ENCODE data around the gene SMARCA2. TPM values are rescaled to one million over a fixed set of nuclear protein-coding genes. Genes with fewer than 3 reads are reported as not detected.

Gene SMARCA2
- total RNA-seq, 1 donor from 2014 or later, result 88.7 TPM

DNA sequence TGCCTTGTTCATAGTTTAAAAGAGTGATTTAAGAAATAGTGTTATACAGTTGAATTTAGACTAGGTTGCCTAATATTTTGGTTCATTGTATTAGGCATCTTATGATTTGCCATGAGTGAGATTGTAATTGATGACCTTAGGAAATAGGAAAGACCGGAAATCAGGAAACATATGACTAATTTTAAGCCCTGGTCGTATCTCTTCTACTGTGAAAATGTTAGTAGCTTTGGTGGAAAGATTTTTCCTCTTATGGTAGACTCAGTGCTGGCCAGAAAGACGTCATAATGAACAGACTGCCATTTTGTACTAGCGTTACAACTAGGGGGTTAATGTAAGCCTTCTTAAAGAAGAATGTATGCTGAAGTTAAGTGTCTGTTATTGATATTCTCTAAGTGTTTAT, 21.7 kb downstream of the SMARCA2 start:
- H3K9me3 ChIP-seq (ENCODE audit: control insufficient read depth in 3 of 3, low read length in 3 of 3), result no peaks in the 10 kb centered on the region
- H3K4me3 ChIP-seq (ENCODE audit: low read length in 3 of 3), result no peak overlapping the region
- peaks cover 14 to 42% (median 34%) of the 10 kb centered on the region in 3 donors for H3K36me3 ChIP-seq (ENCODE audit: control insufficient read depth in 3 of 3, insufficient read depth in 3 of 3, low read length in 3 of 3)
- no peak overlapping the region for H3K9ac ChIP-seq (ENCODE audit: low read depth in 1 of 3, low read length in 3 of 3)
- H3K4me1 ChIP-seq (ENCODE audit: control insufficient read depth in 3 of 3, insufficient read depth in 3 of 3, low read length in 3 of 3), result peaks cover 0 to 9% (median 0%) of the 10 kb centered on the region in 3 donors
- no peaks in the 10 kb centered on the region for H3K27me3 ChIP-seq (ENCODE audit: control insufficient read depth in 3 of 3, insufficient read depth in 3 of 3, low read length in 3 of 3)
- H3K27ac ChIP-seq (ENCODE audit: low read depth, low read length), result no peak overlapping the region

DNA sequence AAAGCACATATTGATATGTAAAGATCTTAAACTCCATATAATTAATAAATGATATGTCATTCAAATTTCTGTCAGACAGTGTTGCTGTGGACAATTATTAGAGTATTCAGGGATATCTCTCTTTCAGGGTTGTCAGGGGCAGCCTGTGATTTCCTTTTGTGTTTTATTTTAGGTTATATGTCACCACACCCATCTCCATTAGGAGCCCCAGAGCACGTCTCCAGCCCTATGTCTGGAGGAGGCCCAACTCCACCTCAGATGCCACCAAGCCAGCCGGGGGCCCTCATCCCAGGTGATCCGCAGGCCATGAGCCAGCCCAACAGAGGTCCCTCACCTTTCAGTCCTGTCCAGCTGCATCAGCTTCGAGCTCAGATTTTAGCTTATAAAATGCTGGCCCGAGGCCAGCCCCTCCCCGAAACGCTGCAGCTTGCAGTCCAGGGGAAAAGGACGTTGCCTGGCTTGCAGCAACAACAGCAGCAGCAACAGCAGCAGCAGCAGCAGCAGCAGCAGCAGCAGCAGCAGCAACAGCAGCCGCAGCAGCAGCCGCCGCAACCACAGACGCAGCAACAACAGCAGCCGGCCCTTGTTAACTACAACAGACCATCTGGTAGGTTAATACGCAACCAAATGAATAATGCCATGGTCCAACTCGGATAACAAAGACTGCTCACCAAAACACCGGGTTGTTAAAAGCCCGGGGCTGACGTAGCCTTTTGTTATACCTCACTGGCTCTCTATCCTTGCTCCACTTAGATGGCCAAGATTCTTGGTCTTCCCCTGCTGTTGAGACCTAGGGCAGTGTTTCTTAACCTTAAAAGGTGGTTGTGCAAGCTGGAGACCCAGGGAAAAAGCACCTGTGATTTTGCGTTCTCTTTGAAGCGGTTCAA, 24.4 kb downstream of the SMARCA2 start:
- no peak overlapping the region for H3K9ac ChIP-seq (ENCODE audit: low read depth in 1 of 3, low read length in 3 of 3)

DNA sequence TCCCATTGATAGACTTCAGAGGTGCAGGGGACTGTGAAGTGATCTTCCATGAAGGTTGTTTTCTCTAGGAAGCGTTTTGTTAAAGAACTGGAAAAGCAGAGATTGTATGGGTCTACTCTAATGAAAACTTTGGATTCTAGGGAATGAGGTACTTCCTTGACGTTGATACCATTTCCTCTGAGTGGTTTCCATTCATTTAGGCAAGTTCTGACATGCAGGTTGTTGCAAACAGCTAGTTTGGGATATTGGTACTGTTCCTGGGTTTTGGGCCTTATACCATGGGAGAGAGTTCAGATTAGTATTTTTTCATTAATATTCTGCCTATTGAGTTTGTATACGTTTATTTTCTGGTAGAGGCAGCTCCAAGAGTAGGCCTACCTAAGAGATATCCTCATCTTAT, 25.7 kb downstream of the SMARCA2 start:
- Histone ChIP-seq H3K27ac (ENCODE audit: low read depth, low read length) (no peak overlapping the region), H3K36me3 (ENCODE audit: control insufficient read depth in 3 of 3, insufficient read depth in 3 of 3, low read length in 3 of 3) (peaks cover 3 to 29% (median 28%) of the 10 kb centered on the region in 3 donors), H3K4me1 (ENCODE audit: control insufficient read depth in 3 of 3, insufficient read depth in 3 of 3, low read length in 3 of 3) (peaks cover 0 to 10% (median 3%) of the 10 kb centered on the region in 3 donors), H3K27me3 (ENCODE audit: control insufficient read depth in 3 of 3, insufficient read depth in 3 of 3, low read length in 3 of 3) (no peaks in the 10 kb centered on the region), H3K9ac (ENCODE audit: low read depth in 1 of 3, low read length in 3 of 3) (no peak overlapping the region), H3K9me3 (ENCODE audit: control insufficient read depth in 3 of 3, low read length in 3 of 3) (no peaks in the 10 kb centered on the region), H3K4me3 (ENCODE audit: low read length in 3 of 3) (no peak overlapping the region)

More for the DNA sequence above, 24.4 kb downstream of the SMARCA2 start:
- H3K9me3 ChIP-seq (ENCODE audit: control insufficient read depth in 3 of 3, low read length in 3 of 3), result no peaks in the 10 kb centered on the region
- no peaks in the 10 kb centered on the region for H3K27me3 ChIP-seq (ENCODE audit: control insufficient read depth in 3 of 3, insufficient read depth in 3 of 3, low read length in 3 of 3)
- H3K4me3 ChIP-seq (ENCODE audit: low read length in 3 of 3), result no peak overlapping the region
- peaks cover 0 to 10% (median 3%) of the 10 kb centered on the region in 3 donors for H3K4me1 ChIP-seq (ENCODE audit: control insufficient read depth in 3 of 3, insufficient read depth in 3 of 3, low read length in 3 of 3)
- H3K27ac ChIP-seq (ENCODE audit: low read depth, low read length), result no peak overlapping the region
- H3K36me3 ChIP-seq (ENCODE audit: control insufficient read depth in 3 of 3, insufficient read depth in 3 of 3, low read length in 3 of 3), result peaks cover 3 to 29% (median 28%) of the 10 kb centered on the region in 3 donors

DNA sequence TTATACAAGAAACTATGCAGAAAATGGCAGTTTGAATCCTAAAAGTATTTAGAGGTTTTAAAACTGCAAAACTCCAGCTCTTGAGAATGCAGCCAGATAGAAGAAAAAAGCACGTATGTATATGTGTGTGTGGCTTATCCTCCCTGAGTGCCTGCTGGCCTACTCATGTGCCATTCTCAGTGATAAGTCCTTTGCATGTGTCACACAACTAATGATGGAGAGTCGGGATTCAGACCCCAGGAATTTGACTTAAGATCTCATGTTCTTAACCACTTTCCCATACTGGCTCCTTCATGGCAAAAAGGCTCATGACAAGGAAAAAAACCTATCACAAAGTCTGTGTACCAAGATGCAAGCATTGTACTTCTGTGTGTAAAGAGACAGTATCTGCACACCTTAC, 26.6 kb downstream of the SMARCA2 start:
- peaks cover 0 to 10% (median 3%) of the 10 kb centered on the region in 3 donors for H3K4me1 ChIP-seq (ENCODE audit: control insufficient read depth in 3 of 3, insufficient read depth in 3 of 3, low read length in 3 of 3)
- H3K27ac ChIP-seq (ENCODE audit: low read depth, low read length), result no peak overlapping the region
- H3K4me3 ChIP-seq (ENCODE audit: low read length in 3 of 3), result no peak overlapping the region
- H3K9ac ChIP-seq (ENCODE audit: low read depth in 1 of 3, low read length in 3 of 3), result no peak overlapping the region
- H3K9me3 ChIP-seq (ENCODE audit: control insufficient read depth in 3 of 3, low read length in 3 of 3), result no peaks in the 10 kb centered on the region
- peaks cover 3 to 31% (median 28%) of the 10 kb centered on the region in 3 donors for H3K36me3 ChIP-seq (ENCODE audit: control insufficient read depth in 3 of 3, insufficient read depth in 3 of 3, low read length in 3 of 3)
- H3K27me3 ChIP-seq (ENCODE audit: control insufficient read depth in 3 of 3, insufficient read depth in 3 of 3, low read length in 3 of 3), result no peaks in the 10 kb centered on the region

DNA sequence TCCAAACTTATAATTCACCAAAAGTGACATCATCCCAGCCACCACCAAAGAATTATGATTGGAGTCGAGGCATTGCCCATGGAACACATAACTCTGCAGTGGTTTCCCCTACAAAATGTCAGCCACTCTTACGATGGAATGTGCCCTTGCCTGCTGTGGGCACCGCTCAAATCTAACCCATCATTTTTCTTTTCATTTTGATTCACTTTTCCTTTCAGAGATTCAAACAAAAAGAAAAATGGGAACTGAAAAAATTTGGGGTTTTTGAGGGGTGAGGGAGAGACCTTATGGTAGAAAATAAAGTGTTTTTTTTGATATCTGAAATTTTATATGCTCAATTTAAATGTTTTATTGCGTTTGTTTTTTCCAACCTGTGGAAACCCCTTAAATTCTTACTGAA, 28.1 kb downstream of the SMARCA2 start:
- Histone ChIP-seq H3K4me3 (ENCODE audit: low read length in 3 of 3) (no peak overlapping the region), H3K27ac (ENCODE audit: low read depth, low read length) (no peak overlapping the region), H3K9ac (ENCODE audit: low read depth in 1 of 3, low read length in 3 of 3) (no peak overlapping the region), H3K4me1 (ENCODE audit: control insufficient read depth in 3 of 3, insufficient read depth in 3 of 3, low read length in 3 of 3) (peaks cover 0 to 10% (median 3%) of the 10 kb centered on the region in 3 donors), H3K36me3 (ENCODE audit: control insufficient read depth in 3 of 3, insufficient read depth in 3 of 3, low read length in 3 of 3) (peaks cover 3 to 37% (median 36%) of the 10 kb centered on the region in 3 donors), H3K9me3 (ENCODE audit: control insufficient read depth in 3 of 3, low read length in 3 of 3) (no peaks in the 10 kb centered on the region), H3K27me3 (ENCODE audit: control insufficient read depth in 3 of 3, insufficient read depth in 3 of 3, low read length in 3 of 3) (no peaks in the 10 kb centered on the region)

DNA sequence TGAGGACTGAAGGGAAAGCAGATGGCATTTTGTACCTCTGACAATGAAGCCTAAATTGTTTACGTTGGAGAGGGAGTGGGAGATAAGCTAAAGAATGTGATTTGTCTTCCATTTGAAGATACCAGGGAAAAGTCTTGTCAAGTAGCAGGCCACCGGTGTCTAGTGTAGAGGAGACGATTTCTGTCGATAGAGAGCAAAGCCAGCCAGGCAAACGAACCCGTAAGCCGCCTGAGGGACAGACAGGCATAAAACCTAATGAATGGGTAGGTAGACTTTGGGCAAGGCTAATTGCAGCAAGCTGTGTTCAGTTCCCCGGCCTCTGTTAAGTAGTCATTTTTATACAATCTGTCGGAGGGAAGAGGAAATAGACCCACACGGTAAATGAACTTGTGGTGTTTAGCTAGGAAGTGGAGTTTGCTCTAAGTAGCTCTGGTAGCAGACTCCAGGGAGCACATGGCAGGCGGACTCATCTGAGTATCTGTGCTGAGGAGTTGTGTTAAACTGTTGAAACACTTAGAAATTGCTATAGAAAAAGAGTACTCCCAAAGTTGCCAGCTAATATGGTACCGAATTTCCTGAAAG, 28.8 kb downstream of the SMARCA2 start:
- Histone ChIP-seq H3K36me3 (ENCODE audit: control insufficient read depth in 3 of 3, insufficient read depth in 3 of 3, low read length in 3 of 3) (peaks cover 3 to 37% (median 36%) of the 10 kb centered on the region in 3 donors), H3K4me3 (ENCODE audit: low read length in 3 of 3) (no peak overlapping the region), H3K9me3 (ENCODE audit: control insufficient read depth in 3 of 3, low read length in 3 of 3) (no peaks in the 10 kb centered on the region), H3K27me3 (ENCODE audit: control insufficient read depth in 3 of 3, insufficient read depth in 3 of 3, low read length in 3 of 3) (no peaks in the 10 kb centered on the region), H3K4me1 (ENCODE audit: control insufficient read depth in 3 of 3, insufficient read depth in 3 of 3, low read length in 3 of 3) (peaks cover 0 to 10% (median 3%) of the 10 kb centered on the region in 3 donors), H3K27ac (ENCODE audit: low read depth, low read length) (no peak overlapping the region), H3K9ac (ENCODE audit: low read depth in 1 of 3, low read length in 3 of 3) (no peak overlapping the region)

DNA sequence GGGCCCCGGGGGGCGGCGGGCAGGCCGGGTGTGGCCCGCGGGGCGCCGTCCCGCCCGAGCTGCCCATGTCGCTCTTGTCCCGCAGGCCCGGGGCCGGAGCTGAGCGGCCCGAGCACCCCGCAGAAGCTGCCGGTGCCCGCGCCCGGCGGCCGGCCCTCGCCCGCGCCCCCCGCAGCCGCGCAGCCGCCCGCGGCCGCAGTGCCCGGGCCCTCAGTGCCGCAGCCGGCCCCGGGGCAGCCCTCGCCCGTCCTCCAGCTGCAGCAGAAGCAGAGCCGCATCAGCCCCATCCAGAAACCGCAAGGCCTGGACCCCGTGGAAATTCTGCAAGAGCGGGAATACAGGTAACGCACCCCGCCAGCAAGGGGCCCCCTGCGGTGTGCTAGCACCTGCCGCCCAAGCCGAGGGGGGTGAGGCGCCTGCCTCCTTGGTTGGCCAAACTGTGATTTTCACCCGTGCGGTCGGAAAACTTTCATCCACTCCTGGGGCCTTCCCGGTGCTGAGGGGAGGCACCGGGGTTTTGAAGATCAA, 32.1 kb downstream of the SMARCA2 start:
- Histone ChIP-seq H3K4me3 (ENCODE audit: low read length in 3 of 3) (no peak overlapping the region), H3K4me1 (ENCODE audit: control insufficient read depth in 3 of 3, insufficient read depth in 3 of 3, low read length in 3 of 3) (peaks cover 0 to 3% (median 2%) of the 10 kb centered on the region in 3 donors), H3K27me3 (ENCODE audit: control insufficient read depth in 3 of 3, insufficient read depth in 3 of 3, low read length in 3 of 3) (no peaks in the 10 kb centered on the region), H3K9ac (ENCODE audit: low read depth in 1 of 3, low read length in 3 of 3) (no peak overlapping the region), H3K27ac (ENCODE audit: low read depth, low read length) (no peak overlapping the region), H3K9me3 (ENCODE audit: control insufficient read depth in 3 of 3, low read length in 3 of 3) (no peaks in the 10 kb centered on the region), H3K36me3 (ENCODE audit: control insufficient read depth in 3 of 3, insufficient read depth in 3 of 3, low read length in 3 of 3) (peaks cover 0 to 20% (median 13%) of the 10 kb centered on the region in 3 donors)

DNA sequence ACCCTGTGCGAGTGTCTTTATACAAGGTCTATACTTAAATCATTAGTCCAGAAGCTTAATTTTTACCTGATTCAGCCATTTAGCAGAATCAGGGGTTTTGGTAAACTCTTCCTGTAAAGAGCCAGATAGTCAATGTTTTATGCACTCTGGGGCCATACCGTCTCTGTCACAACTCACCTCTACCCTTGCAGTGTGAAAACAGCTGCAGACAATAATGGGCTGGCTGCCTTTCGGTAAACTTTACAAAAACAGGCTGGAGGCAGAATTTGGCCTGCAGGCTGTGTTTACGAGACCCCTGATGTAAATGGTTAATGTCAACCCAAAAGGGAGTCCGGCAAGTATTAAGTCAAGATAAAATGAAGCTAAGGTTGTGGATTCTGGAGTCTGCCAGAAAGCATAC, 32.8 kb downstream of the SMARCA2 start:
- Histone ChIP-seq H3K9ac (ENCODE audit: low read depth in 1 of 3, low read length in 3 of 3) (no peak overlapping the region), H3K27me3 (ENCODE audit: control insufficient read depth in 3 of 3, insufficient read depth in 3 of 3, low read length in 3 of 3) (no peaks in the 10 kb centered on the region), H3K4me1 (ENCODE audit: control insufficient read depth in 3 of 3, insufficient read depth in 3 of 3, low read length in 3 of 3) (peaks cover 0 to 3% (median 0%) of the 10 kb centered on the region in 3 donors), H3K9me3 (ENCODE audit: control insufficient read depth in 3 of 3, low read length in 3 of 3) (no peaks in the 10 kb centered on the region), H3K4me3 (ENCODE audit: low read length in 3 of 3) (no peak overlapping the region), H3K36me3 (ENCODE audit: control insufficient read depth in 3 of 3, insufficient read depth in 3 of 3, low read length in 3 of 3) (peaks cover 0 to 18% (median 13%) of the 10 kb centered on the region in 3 donors), H3K27ac (ENCODE audit: low read depth, low read length) (no peak overlapping the region)

DNA sequence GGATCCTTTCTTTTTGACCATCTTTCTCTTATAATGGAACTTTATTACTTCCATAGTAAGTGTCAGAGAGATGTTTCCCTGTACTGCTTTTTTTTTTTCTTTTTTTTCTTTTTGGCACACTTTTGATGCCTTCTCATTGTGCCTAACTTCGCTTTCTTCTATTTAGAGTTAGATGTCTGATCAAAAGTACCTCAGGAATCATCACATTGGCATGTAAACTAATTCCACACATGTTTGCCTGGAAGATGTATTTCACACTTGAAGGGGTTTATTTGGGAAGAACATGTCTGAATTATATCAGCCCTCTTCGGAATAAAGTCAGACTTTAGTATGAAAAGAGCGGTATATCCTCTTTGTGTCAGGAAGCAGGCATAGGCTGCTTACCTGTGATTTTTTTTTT, 35.1 kb downstream of the SMARCA2 start:
- peaks cover 0 to 13% (median 10%) of the 10 kb centered on the region in 3 donors for H3K36me3 ChIP-seq (ENCODE audit: control insufficient read depth in 3 of 3, insufficient read depth in 3 of 3, low read length in 3 of 3)
- H3K4me3 ChIP-seq (ENCODE audit: low read length in 3 of 3), result no peak overlapping the region
- no peak overlapping the region for H3K27ac ChIP-seq (ENCODE audit: low read depth, low read length)
- H3K9me3 ChIP-seq (ENCODE audit: control insufficient read depth in 3 of 3, low read length in 3 of 3), result no peaks in the 10 kb centered on the region
- H3K9ac ChIP-seq (ENCODE audit: low read depth in 1 of 3, low read length in 3 of 3), result no peak overlapping the region
- H3K27me3 ChIP-seq (ENCODE audit: control insufficient read depth in 3 of 3, insufficient read depth in 3 of 3, low read length in 3 of 3), result no peaks in the 10 kb centered on the region
- no peaks in the 10 kb centered on the region for H3K4me1 ChIP-seq (ENCODE audit: control insufficient read depth in 3 of 3, insufficient read depth in 3 of 3, low read length in 3 of 3)
